HG03045 (cell line): ENCODE results near the gene GJB1.
"Not testable (repeated sequence)": the region's sequence is repeated elsewhere in the genome, so short reads cannot be mapped to it uniquely, and the experiment has no call there.

Experiments used
- ATAC-seq: cut with Tn5 transposase; IDR thresholded peaks from one replicate; pipeline ENCODE4 v1.9.1; 2021; ENCODE audit warnings: mild to moderate bottlenecking, moderate library complexity; ENCODE audit not compliant: unreplicated experiment

The GJB1 gene

GRCh38 chrX:71254092-71254963 is 31.3 kb downstream of the GJB1 start, which contains the start of gene ZMYM3:
Gene ZMYM3 (minus strand): TSS chrX:71254140. CDS start chrX:71253255, 885 bp downstream.
- peak; percentile 90 for ATAC-seq

- ATAC-seq: no peak
Observed at GRCh38 chrX:71256051-71256450, 33.0 kb downstream of the GJB1 start.

GRCh38 chrX:71256856-71257255 is 33.8 kb downstream of the GJB1 start:
- no peak for ATAC-seq

DNA sequence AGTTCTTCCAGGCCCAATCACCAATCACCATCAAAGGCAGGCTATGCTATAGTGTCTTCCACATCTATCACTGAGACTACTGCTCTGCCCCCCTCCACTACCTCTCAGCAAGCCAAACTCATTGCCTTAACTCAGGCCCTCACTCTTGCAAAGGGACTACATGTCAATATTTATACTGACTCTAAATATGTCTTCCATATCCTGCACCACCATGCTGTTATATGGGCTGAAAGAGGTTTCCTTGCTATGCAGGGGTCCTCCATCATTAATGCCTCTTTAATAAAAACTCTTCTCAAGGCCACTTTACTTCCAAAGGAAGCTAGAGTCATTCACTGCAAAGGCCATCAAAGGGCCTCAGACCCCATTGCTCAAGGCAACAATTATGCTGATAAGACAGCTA is 45.6 kb downstream of the GJB1 start:
- not testable (repeated sequence) for ATAC-seq

GRCh38 chrX:71269801-71270395 is 46.9 kb downstream of the GJB1 start:
- ATAC-seq: no peak

GRCh38 chrX:71272313-71272712 is 49.3 kb downstream of the GJB1 start:
- not testable (repeated sequence) for ATAC-seq
